ENCODE results near the gene RABGGTA. TPM values are rescaled to one million over a fixed set of nuclear protein-coding genes. Genes with fewer than 3 reads are reported as not detected.
"Not testable (repeated sequence)": the region's sequence is repeated elsewhere in the genome, so short reads cannot be mapped to it uniquely, and the experiment has no call there.

RABGGTA gene
- total RNA-seq, 1 donor from 2014 or later = 27.0 TPM

GRCh38 chr14:24226473-24226872 is 44.9 kb downstream of the RABGGTA start:
- Mint-ChIP-seq H3K36me3 (ENCODE audit: low read depth) (peaks cover 4% of the 10 kb centered on the region), H3K27me3 (ENCODE audit: low read depth) (no peaks in the 10 kb centered on the region)

GRCh38 chr14:24224618-24225071 is 46.8 kb downstream of the RABGGTA start:
- H3K27ac Mint-ChIP-seq (ENCODE audit: unreplicated experiment) = peak overlapping the region; percentile 75
- no peak for TF ChIP-seq CTCF (IDR thresholded peaks at IDR 0.05)
- H3K4me3 Mint-ChIP-seq (ENCODE audit: unreplicated experiment) = no peak overlapping the region
- H3K4me1 Mint-ChIP-seq (ENCODE audit: low read depth) = peaks cover 16% of the 10 kb centered on the region
- peaks cover 4% of the 10 kb centered on the region for H3K36me3 Mint-ChIP-seq (ENCODE audit: low read depth)
- H3K9me3 Mint-ChIP-seq (ENCODE audit: low read depth) = no peaks in the 10 kb centered on the region
- no peak for DNase-seq (ENCODE audit: low spot score)
- H3K27me3 Mint-ChIP-seq (ENCODE audit: low read depth) = no peaks in the 10 kb centered on the region

More at GRCh38 chr14:24226473-24226872, 44.9 kb downstream of the RABGGTA start:
- no peak for TF ChIP-seq CTCF (IDR thresholded peaks at IDR 0.05)
- DNase-seq (ENCODE audit: low spot score) = no peak
- peaks cover 22% of the 10 kb centered on the region for H3K4me1 Mint-ChIP-seq (ENCODE audit: low read depth)
- H3K27ac Mint-ChIP-seq (ENCODE audit: unreplicated experiment) = no peak overlapping the region
- no peak overlapping the region for H3K4me3 Mint-ChIP-seq (ENCODE audit: unreplicated experiment)
- no peaks in the 10 kb centered on the region for H3K9me3 Mint-ChIP-seq (ENCODE audit: low read depth)

GRCh38 chr14:24222987-24223386 is 48.4 kb downstream of the RABGGTA start:
- H3K9me3 Mint-ChIP-seq (ENCODE audit: low read depth); H3K27ac Mint-ChIP-seq (ENCODE audit: unreplicated experiment); H3K36me3 Mint-ChIP-seq (ENCODE audit: low read depth); H3K4me3 Mint-ChIP-seq (ENCODE audit: unreplicated experiment); DNase-seq (ENCODE audit: low spot score); H3K27me3 Mint-ChIP-seq (ENCODE audit: low read depth): not testable (repeated sequence)
- H3K4me1 Mint-ChIP-seq (ENCODE audit: low read depth) = peaks cover 16% of the 10 kb centered on the region

- Mint-ChIP-seq H3K36me3 (ENCODE audit: low read depth) (no peaks in the 10 kb centered on the region), H3K4me3 (ENCODE audit: unreplicated experiment) (no peak overlapping the region), H3K27me3 (ENCODE audit: low read depth) (no peaks in the 10 kb centered on the region)
These were observed 51.9 kb downstream of the RABGGTA start for GRCh38 chr14:24219521-24219920.

GRCh38 chr14:24219080-24219479 is 52.3 kb downstream of the RABGGTA start:
- Mint-ChIP-seq H3K4me1 (ENCODE audit: low read depth) (peaks cover 18% of the 10 kb centered on the region), H3K9me3 (ENCODE audit: low read depth) (no peaks in the 10 kb centered on the region), H3K36me3 (ENCODE audit: low read depth) (no peaks in the 10 kb centered on the region), H3K27ac (ENCODE audit: unreplicated experiment) (no peak overlapping the region), H3K27me3 (ENCODE audit: low read depth) (no peaks in the 10 kb centered on the region), H3K4me3 (ENCODE audit: unreplicated experiment) (no peak overlapping the region)
- TF ChIP-seq CTCF (IDR thresholded peaks at IDR 0.05) = no peak
- DNase-seq (ENCODE audit: low spot score) = no peak

More at GRCh38 chr14:24219521-24219920, 51.9 kb downstream of the RABGGTA start:
- Mint-ChIP-seq H3K9me3 (ENCODE audit: low read depth) (no peaks in the 10 kb centered on the region), H3K4me1 (ENCODE audit: low read depth) (peaks cover 15% of the 10 kb centered on the region), H3K27ac (ENCODE audit: unreplicated experiment) (no peak overlapping the region)
- no peak for DNase-seq (ENCODE audit: low spot score)
- no peak for TF ChIP-seq CTCF (IDR thresholded peaks at IDR 0.05)

GRCh38 chr14:24216876-24217275 is 54.5 kb downstream of the RABGGTA start:
- H3K9me3 Mint-ChIP-seq (ENCODE audit: low read depth); H3K4me3 Mint-ChIP-seq (ENCODE audit: unreplicated experiment); H3K36me3 Mint-ChIP-seq (ENCODE audit: low read depth); H3K27me3 Mint-ChIP-seq (ENCODE audit: low read depth); DNase-seq (ENCODE audit: low spot score); H3K27ac Mint-ChIP-seq (ENCODE audit: unreplicated experiment): not testable (repeated sequence)
- H3K4me1 Mint-ChIP-seq (ENCODE audit: low read depth) = peaks cover 36% of the 10 kb centered on the region
